ENCODE measurements around the gene IGSF5.

- TF ChIP-seq CTCF (IDR thresholded peaks at IDR 0.05) (no peak), EP300 (IDR thresholded peaks at IDR 0.05) (no peak), POLR2A (IDR thresholded peaks at IDR 0.05) (no peak), POLR2AphosphoS5 (IDR thresholded peaks at IDR 0.05) (no peak)
Observed at GRCh38 chr21:39774227-39774626, 29.2 kb downstream of the IGSF5 start.

All from stomach (tissue), 4 donors.